GM18870 (cell line): ENCODE data around the gene SPOCK1.
"Not testable (repeated sequence)": the region's sequence is repeated elsewhere in the genome, so short reads cannot be mapped to it uniquely, and the experiment has no call there.

Experiments
- ATAC-seq: cut with Tn5 transposase; IDR thresholded peaks from one replicate; pipeline ENCODE4 v1.9.1; 2021; ENCODE audit warnings: moderate library complexity; ENCODE audit not compliant: unreplicated experiment

The SPOCK1 gene

DNA sequence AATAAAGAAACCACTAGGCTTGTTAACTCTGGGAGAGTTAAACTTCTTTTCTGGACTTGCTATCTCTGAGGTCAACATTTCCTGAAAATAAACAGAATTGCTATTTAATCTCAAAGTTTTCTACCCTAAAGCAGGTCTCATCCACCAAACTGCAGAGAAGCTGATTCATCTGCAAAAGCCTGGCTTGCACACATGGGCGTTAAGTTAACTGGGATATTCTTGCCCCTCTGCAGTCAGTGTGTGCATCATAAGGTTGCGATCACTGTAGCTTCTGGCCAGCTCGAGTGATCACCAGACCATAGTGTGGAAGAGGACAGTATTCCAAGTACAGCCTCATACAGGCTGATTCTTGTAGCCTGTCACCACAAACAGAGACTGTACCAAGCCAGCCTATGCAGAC, 99.2 kb downstream of the SPOCK1 start:
- ATAC-seq: no peak

- no peak for ATAC-seq
These were observed 100.4 kb downstream of the SPOCK1 start for GRCh38 chr5:137398751-137399150.

DNA sequence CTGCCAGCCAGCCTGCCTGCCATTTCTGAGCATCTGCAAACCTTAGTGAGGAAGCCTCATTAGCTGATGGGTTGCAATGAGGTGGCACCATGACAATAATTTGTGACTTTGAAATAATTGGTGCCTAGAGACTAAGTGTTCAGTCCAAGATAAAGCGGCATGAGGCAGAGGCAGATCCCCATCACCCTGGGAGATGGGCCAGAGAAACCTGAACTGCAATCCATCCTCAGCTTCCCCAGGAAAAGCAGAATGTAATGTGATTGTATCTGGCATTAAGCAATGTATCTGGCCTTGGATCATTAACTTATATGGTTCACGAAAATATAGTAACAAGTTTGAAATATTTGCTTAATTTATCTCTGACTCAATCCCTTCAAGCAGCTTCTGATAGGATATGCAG, 101.0 kb downstream of the SPOCK1 start:
- ATAC-seq: no peak

- ATAC-seq: no peak
These were observed 103.9 kb downstream of the SPOCK1 start for GRCh38 chr5:137395011-137395755.

- no peak for ATAC-seq
These were observed 104.7 kb downstream of the SPOCK1 start for GRCh38 chr5:137394380-137394779.

- ATAC-seq: no peak
These were observed 105.7 kb downstream of the SPOCK1 start for GRCh38 chr5:137393196-137393993.

- ATAC-seq: no peak
These were observed 106.9 kb downstream of the SPOCK1 start for GRCh38 chr5:137392261-137392660.

- not testable (repeated sequence) for ATAC-seq
These were observed 108.1 kb downstream of the SPOCK1 start for GRCh38 chr5:137391044-137391443.

DNA sequence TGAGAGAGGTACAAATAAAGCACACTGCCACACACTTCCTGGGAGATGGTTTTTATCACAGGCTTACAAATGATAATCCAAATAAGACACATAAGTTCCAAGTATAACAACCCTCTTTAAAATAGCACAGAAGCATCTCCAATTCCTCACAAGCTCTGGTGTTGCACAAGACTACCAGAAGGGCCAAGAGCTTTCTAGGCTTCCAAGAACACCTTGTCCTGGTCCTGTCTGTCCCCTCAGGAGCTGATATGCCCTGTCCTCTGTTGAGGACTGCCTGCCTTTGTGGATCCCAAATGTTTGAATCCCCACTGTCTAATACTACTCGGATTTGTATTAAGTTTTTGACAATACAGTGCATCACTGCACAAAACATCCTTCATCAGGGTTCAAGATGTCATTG, 110.1 kb downstream of the SPOCK1 start:
- no peak for ATAC-seq

GRCh38 chr5:137385064-137385463, 114.1 kb downstream of the SPOCK1 start:
- no peak for ATAC-seq

- ATAC-seq: no peak
These were observed 115.2 kb downstream of the SPOCK1 start for GRCh38 chr5:137383909-137384308.

GRCh38 chr5:137381555-137381954, 117.6 kb downstream of the SPOCK1 start:
- no peak for ATAC-seq

GRCh38 chr5:137379555-137380286, 119.4 kb downstream of the SPOCK1 start:
- ATAC-seq: no peak

DNA sequence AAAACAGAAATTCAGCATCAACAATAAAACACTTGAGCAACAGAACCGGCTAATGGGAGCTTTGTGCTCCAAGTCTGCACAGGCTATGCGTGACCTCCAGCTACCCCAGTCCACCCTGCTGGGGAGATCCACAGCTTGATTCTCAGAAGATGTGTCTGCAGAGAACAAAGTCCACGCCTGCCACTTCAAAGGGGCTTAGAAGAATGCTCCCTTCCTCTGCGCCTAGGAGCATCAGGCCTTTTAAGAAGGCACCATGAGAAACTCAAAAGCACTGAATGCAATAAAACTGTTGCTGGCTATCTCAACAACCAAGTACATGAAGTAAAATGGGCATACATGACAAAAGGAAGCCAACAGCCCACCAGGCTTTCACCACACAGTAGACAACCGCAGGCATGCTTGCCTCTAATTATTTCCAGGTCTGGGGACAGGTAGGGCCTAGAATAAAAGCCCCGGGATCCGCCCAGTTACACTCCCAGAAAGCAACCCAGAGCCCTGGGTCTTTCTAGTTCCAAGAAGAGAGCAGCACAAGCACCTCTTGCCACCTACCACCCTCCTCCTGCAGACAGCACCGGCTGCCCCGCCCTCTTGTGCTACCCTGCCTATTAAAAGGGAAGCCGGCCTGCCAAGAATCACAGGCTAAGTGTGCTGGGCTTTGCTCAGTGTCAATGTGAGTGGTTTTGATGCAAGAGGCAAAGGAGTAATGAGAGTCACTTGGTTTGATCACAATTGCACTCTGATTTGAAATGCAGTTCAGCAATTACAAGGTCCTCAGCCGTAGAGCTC, 123.2 kb downstream of the SPOCK1 start:
- ATAC-seq: no peak

- no peak for ATAC-seq
These were observed 124.9 kb downstream of the SPOCK1 start for GRCh38 chr5:137374110-137374714.

DNA sequence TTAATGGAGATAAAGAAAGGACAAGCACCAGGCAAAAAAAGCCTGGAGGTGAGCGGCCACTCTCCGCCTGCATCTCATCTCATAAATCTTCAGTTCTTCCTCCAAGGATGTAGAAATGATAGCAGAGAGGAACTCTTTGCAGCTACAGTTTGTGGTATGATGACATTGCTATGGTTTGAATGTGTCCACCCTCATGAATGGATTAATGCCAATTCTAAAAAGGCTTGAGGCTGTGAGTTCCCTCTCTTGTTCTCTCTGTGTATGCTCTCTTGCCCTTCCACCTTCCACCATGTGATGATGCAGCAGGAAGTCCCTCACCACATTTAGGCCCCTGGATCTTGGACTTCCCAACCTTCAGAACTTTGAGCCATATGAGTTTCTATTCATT, 126.4 kb downstream of the SPOCK1 start:
- ATAC-seq: no peak

DNA sequence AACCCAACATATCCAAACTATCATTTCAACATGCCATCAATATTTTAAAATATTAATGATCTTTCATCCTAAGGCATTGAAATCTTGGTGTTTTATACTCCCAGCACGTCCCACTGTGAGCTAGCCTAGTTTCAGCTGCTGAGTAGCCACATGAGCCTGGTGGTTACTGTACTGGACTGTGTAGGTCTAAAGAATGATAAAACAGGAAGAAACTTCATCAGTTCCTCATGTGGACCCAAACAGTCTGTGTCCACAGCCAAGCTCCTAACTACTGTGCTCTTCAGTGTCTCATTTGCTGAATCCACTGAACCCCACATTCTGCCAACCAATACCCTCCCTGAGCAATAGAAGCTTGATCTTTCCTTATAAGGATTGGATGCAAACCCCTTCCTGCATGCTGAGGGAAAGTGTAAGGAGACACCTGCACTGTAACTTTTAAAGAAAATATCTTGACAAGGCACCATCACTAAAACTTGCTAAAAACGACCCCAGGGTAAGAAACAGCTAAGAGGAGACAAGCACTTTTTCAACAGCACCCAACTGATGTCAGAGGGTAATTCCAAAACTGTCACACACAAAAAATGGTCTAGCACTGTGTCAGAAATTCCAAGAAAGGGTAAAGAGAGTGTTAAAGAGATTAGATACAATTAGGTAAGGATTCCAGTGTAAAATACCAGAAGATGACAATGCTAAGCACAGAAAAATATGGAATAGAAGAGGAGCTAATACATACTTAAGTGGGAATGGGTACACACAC, 126.9 kb downstream of the SPOCK1 start:
- ATAC-seq: no peak

DNA sequence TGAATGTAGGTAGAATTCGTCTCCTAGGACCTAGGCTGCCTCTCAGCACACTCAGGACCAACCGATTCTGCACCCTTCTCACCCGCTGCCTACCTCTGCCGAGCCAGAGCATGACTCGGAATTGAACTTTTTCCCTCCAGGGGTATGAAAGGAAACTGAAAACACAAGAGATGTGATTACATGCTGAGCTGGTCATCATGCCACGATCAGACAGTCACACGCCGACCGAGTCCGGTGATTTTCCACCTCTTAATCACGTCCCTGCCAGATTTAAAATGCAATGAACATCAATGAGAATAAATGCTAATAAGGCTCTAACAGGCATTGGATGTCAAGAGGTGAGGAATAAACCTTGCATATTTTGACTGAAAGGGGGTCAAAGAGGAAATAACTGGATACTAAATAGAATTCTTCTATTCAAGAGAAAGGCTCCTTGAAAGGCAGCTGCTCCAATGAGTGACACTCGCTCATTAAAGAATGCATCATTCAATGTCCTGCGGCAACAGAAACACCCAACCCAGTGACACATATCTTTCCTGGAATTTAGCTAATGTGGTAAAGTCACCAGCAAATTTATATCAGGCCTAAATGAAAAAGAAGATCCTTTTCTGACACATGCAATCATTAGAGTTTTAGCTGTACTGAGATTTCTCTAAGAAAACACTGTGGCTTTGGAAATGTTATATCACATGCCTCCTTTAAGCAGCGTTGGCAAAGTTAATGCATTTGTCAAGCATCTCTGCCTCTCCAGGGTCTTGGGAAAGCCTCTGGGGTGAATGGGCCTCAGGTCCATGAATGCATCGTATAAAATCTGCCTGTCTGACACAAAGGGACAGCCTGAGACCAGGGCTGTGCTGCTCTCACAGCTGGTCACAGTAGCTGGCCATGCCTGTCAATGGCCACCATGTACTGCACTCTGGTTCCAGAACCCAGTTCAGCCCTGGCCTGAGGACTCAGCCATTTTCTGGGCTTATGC, 128.7 kb downstream of the SPOCK1 start:
- no peak for ATAC-seq

DNA sequence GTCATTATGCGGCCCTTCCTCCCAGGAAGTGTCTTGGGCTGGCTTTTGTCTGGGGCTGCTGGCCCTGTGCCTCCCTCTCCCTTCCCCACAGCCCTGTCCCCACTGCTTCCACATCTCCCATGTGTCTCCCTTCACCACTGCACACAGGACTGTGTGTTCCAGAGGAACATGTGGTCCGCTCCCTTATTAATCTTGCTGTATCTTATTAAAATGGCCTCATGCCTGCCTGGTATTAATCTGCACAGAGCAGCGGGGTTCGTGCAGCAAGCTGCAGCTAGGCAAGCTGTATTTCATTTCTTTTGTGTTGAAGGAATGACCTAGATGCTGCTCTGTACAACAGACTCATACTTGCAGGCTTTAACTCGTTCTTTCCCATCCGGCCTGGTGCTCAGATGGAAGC, 130.5 kb downstream of the SPOCK1 start:
- ATAC-seq: no peak
